ENCODE data around the gene ZMAT5. TPM values are rescaled to one million over a fixed set of nuclear protein-coding genes. Genes with fewer than 3 reads are reported as not detected.

The ZMAT5 gene
- total RNA-seq, 1 experiment from 2014 or later = 24.2 TPM

GRCh38 chr22:29710193-29710592 lies 56.6 kb downstream of the ZMAT5 start:
- no peaks in the 10 kb centered on the region for H4K20me1 ChIP-seq (ENCODE audit: low read length)
- H3K4me2 ChIP-seq (ENCODE audit: low read length) = no peak overlapping the region
- ATAC-seq (no peak), DNase-seq (no peak)
- H3K36me3 ChIP-seq (ENCODE audit: low read depth, low read length) = no peaks in the 10 kb centered on the region
- H2AFZ ChIP-seq (ENCODE audit: low read length) = no peak overlapping the region
- no peaks in the 10 kb centered on the region for H3K9me3 ChIP-seq (ENCODE audit: low read length)
- no peak overlapping the region for H3K4me3 ChIP-seq (ENCODE audit: low read length)
- H3F3A ChIP-seq (ENCODE audit: low read length, unreplicated experiment) = no peaks in the 10 kb centered on the region
- no peak overlapping the region for H3K27ac ChIP-seq (ENCODE audit: low read length)
- ChIA-PET POLR2A (ENCODE audit: unreplicated experiment) (interaction anchor here (0.5 kb wide), 1 partner anchor 21 kb away, joined by 14 read pairs; no protein-coding TSS in a partner anchor), CTCF (no interaction called here)
- H3K9ac ChIP-seq (ENCODE audit: low read length) = no peak overlapping the region
- BruUV-seq (replicated peaks) = no TSS peak
- intact Hi-C loops (cut with micrococcal nuclease) = no loop called here
- no peaks in the 10 kb centered on the region; the same call in 1 of the 2 replicates for H3K4me1 ChIP-seq (ENCODE audit: insufficient read depth, low read length)
- no peaks in the 10 kb centered on the region for H3K9me2 ChIP-seq (replicated peaks; ENCODE audit: low read length)
- TF ChIP-seq, protein P1, sequence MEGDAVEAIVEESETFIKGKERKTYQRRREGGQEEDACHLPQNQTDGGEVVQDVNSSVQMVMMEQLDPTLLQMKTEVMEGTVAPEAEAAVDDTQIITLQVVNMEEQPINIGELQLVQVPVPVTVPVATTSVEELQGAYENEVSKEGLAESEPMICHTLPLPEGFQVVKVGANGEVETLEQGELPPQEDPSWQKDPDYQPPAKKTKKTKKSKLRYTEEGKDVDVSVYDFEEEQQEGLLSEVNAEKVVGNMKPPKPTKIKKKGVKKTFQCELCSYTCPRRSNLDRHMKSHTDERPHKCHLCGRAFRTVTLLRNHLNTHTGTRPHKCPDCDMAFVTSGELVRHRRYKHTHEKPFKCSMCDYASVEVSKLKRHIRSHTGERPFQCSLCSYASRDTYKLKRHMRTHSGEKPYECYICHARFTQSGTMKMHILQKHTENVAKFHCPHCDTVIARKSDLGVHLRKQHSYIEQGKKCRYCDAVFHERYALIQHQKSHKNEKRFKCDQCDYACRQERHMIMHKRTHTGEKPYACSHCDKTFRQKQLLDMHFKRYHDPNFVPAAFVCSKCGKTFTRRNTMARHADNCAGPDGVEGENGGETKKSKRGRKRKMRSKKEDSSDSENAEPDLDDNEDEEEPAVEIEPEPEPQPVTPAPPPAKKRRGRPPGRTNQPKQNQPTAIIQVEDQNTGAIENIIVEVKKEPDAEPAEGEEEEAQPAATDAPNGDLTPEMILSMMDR (conservative IDR thresholded peaks at IDR 0.05; ENCODE audit: low read depth, low read length) = no peak
- TF ChIP-seq EZH2phosphoT487 (IDR thresholded peaks at IDR 0.05; ENCODE audit: borderline replicate concordance, low read length) (no peak), EZH2 (IDR thresholded peaks at IDR 0.05; ENCODE audit: low read length, unreplicated experiment) (no peak)
- H3K27me3 ChIP-seq (ENCODE audit: low read length) = no peaks in the 10 kb centered on the region
- no peaks in the 10 kb centered on the region for H3K79me2 ChIP-seq (ENCODE audit: low read length)

DNA sequence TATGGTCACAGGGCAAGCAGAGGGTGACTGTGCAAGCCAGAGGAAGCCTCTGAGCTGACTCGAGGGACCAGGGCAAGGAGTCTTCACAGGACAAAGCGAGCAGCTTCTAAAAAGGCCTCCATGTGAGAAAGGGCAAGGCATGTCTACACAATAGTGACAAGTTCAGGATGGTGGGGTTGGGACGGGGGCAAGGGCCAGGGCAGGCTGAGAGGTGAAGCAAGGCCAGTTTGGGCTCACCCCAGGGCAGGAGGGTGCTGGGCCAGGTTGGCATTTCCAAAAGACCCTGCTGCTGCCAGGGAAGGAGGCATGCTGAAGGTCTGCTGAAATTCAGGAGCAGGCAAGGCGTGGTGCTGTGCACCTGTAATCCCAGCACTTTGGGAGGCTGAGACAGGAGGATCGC lies 59.3 kb downstream of the ZMAT5 start:
- H3K4me1 ChIP-seq (ENCODE audit: insufficient read depth, low read length) = peaks cover 23% of the 10 kb centered on the region
- ATAC-seq (no peak), DNase-seq (no peak)
- H3K9me3 ChIP-seq (ENCODE audit: low read length) = no peaks in the 10 kb centered on the region
- no peaks in the 10 kb centered on the region for H3K36me3 ChIP-seq (ENCODE audit: low read depth, low read length)
- no peak overlapping the region for H3K4me2 ChIP-seq (ENCODE audit: low read length)
- no peaks in the 10 kb centered on the region for H4K20me1 ChIP-seq (ENCODE audit: low read length)
- no peaks in the 10 kb centered on the region for H3F3A ChIP-seq (ENCODE audit: low read length, unreplicated experiment)
- intact Hi-C loops (cut with micrococcal nuclease) = loop anchor here (10.0 kb wide), 1 partner anchor 297 kb away; no protein-coding TSS in a partner anchor
- no peak overlapping the region for H2AFZ ChIP-seq (ENCODE audit: low read length)
- ChIA-PET POLR2A (ENCODE audit: unreplicated experiment) (no interaction called here), CTCF (interaction anchor here (0.6 kb wide), 1 partner anchor 66 kb away, joined by 6 read pairs; no protein-coding TSS in a partner anchor)
- H3K79me2 ChIP-seq (ENCODE audit: low read length) = no peaks in the 10 kb centered on the region
- TF ChIP-seq, protein P1 (conservative IDR thresholded peaks at IDR 0.05; ENCODE audit: low read depth, low read length) = no peak
- TF ChIP-seq EZH2phosphoT487 (IDR thresholded peaks at IDR 0.05; ENCODE audit: borderline replicate concordance, low read length) (no peak), EZH2 (IDR thresholded peaks at IDR 0.05; ENCODE audit: low read length, unreplicated experiment) (no peak)
- no TSS peak for BruUV-seq (replicated peaks)
- H3K9ac ChIP-seq (ENCODE audit: low read length) = no peak overlapping the region
- H3K27ac ChIP-seq (ENCODE audit: low read length) = no peak overlapping the region
- H3K27me3 ChIP-seq (ENCODE audit: low read length) = no peaks in the 10 kb centered on the region
- no peaks in the 10 kb centered on the region for H3K9me2 ChIP-seq (replicated peaks; ENCODE audit: low read length)
- H3K4me3 ChIP-seq (ENCODE audit: low read length) = no peak overlapping the region

- Histone ChIP-seq H3K9me3 (ENCODE audit: low read length) (no peaks in the 10 kb centered on the region), H4K20me1 (ENCODE audit: low read length) (no peaks in the 10 kb centered on the region), H3K4me1 (ENCODE audit: insufficient read depth, low read length) (peaks cover 28% of the 10 kb centered on the region), H3K9me2 (replicated peaks; ENCODE audit: low read length) (no peaks in the 10 kb centered on the region), H3F3A (ENCODE audit: low read length, unreplicated experiment) (no peaks in the 10 kb centered on the region), H3K27me3 (ENCODE audit: low read length) (no peaks in the 10 kb centered on the region), H3K4me3 (ENCODE audit: low read length) (no peak overlapping the region), H3K36me3 (ENCODE audit: low read depth, low read length) (no peaks in the 10 kb centered on the region), H3K79me2 (ENCODE audit: low read length) (no peaks in the 10 kb centered on the region), H3K4me2 (ENCODE audit: low read length) (no peak overlapping the region), H2AFZ (ENCODE audit: low read length) (no peak overlapping the region), H3K27ac (ENCODE audit: low read length) (no peak overlapping the region), H3K9ac (ENCODE audit: low read length) (no peak overlapping the region)
- intact Hi-C loops (cut with micrococcal nuclease) = loop anchor here (10.0 kb wide), 1 partner anchor 298 kb away; no protein-coding TSS in a partner anchor
- DNase-seq (no peak), ATAC-seq (no peak)
- CTCF ChIA-PET = interaction anchor here (0.6 kb wide), 1 partner anchor 66 kb away, joined by 6 read pairs; no protein-coding TSS in a partner anchor
- BruUV-seq (replicated peaks) = no TSS peak
- TF ChIP-seq, protein P1 (conservative IDR thresholded peaks at IDR 0.05; ENCODE audit: low read depth, low read length) = no peak
- no peak for TF ChIP-seq EZH2phosphoT487 (IDR thresholded peaks at IDR 0.05; ENCODE audit: borderline replicate concordance, low read length)
- no peak for TF ChIP-seq EZH2 (IDR thresholded peaks at IDR 0.05; ENCODE audit: low read length, unreplicated experiment)
- POLR2A ChIA-PET (ENCODE audit: unreplicated experiment) = no interaction called here
Measured at GRCh38 chr22:29707010-29707409, 59.8 kb downstream of the ZMAT5 start.

All from PC-3 (cell line).